ENCODE measurements around the gene BEAN1. TPM values are rescaled to one million over a fixed set of nuclear protein-coding genes. Genes with fewer than 3 reads are reported as not detected.

Gene BEAN1
- total RNA-seq, 1 experiment from 2014 or later, result not detected

- DNase-seq (ENCODE audit: low read depth), result no peak
Measured at GRCh38 chr16:66519482-66520373, 92.6 kb downstream of the BEAN1 start.

GRCh38 chr16:66520406-66521170 is 93.5 kb downstream of the BEAN1 start:
- no peak for DNase-seq (ENCODE audit: low read depth)

- no peak for DNase-seq (ENCODE audit: low read depth)
Measured at GRCh38 chr16:66521252-66521713, 94.2 kb downstream of the BEAN1 start.

- peak; percentile 99 for DNase-seq (ENCODE audit: low read depth)
Measured at GRCh38 chr16:66521951-66522771, 95.1 kb downstream of the BEAN1 start.

GRCh38 chr16:66522816-66523590 is 95.9 kb downstream of the BEAN1 start:
- DNase-seq (ENCODE audit: low read depth), result no peak

DNA sequence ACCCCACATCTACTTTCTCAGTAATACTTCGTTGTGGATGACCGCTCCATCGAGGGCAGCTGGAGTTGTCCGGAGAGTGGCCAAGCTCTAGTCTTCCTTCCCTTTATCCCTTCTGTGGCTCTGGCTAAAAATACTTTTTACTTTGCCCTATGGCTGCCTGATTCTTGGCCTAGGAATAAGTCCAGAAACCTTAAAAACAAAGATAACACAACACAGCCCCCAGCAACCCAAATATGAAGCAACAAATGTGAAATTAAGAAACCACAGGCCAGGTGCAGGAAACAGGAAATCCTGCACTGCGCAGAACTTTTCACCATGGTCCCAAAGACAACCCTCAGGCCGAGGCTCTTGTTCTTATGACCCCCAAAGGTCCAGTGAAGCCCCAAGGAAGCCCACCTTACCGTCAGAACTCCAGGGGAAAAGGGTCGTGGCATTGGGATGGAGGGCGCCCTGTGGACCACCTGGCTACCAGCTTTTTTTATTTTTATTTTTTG is 96.8 kb downstream of the BEAN1 start:
- no peak for DNase-seq (ENCODE audit: low read depth)

DNA sequence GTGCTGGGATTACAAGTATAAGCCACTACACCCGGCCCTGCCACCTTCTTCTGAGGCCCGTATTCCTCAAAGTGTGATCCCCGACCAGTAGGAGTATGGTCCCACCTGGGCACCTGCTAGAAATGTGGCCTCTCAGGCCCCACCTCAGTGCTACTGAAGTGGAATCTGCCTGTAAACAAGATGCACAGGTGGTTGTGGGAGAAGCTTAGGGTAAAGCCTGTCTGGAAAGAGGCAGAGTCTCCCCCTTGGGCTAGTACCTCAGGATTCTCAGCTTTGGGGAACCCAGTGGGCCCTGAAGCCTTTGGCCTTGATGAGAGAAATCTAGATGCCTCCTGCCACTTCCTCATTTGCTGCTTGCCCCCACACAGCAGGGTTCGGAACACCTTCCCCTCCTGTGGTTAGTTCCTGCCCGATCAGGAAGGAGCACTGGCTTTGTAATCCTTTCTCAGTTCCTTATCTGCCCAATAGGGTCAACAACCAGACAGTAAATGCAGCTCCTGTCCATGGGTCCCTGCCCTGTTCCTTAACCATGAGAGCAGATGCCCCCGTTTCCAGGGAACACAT is 97.6 kb downstream of the BEAN1 start:
- no peak for DNase-seq (ENCODE audit: low read depth)

- peak; percentile 43 for DNase-seq (ENCODE audit: low read depth)
Measured at GRCh38 chr16:66525396-66526180, 98.5 kb downstream of the BEAN1 start.

- DNase-seq (ENCODE audit: low read depth), result no peak
Measured at GRCh38 chr16:66528294-66528693, 101.2 kb downstream of the BEAN1 start.

- no peak for DNase-seq (ENCODE audit: low read depth)
Measured at GRCh38 chr16:66529475-66529874, 102.4 kb downstream of the BEAN1 start.

Other genes with a start within 250 kb of the BEAN1 start
- 0.03 and 0.23 TPM in 2 replicates for gene CDH5, start 60.6 kb upstream of the BEAN1 start, total RNA-seq (2014; rRNA removed; shearing (Covaris generic))
- 9.7 and 10.5 TPM in 2 replicates for gene TK2, start 122.8 kb downstream of the BEAN1 start, total RNA-seq (2014; rRNA removed; shearing (Covaris generic))
- 78.1 and 100 TPM in 2 replicates for gene CKLF, start 125.3 kb downstream of the BEAN1 start, total RNA-seq (2014; rRNA removed; shearing (Covaris generic))
- gene CMTM1, start 139.1 kb downstream of the BEAN1 start, total RNA-seq (2014; rRNA removed; shearing (Covaris generic)), result 6.5 and 8.7 TPM in 2 replicates
- not detected in 2 replicates for gene CMTM2, start 152.2 kb downstream of the BEAN1 start, total RNA-seq (2014; rRNA removed; shearing (Covaris generic))
- gene CMTM3, start 177.4 kb downstream of the BEAN1 start, total RNA-seq (2014; rRNA removed; shearing (Covaris generic)), result 24.0 and 40.9 TPM in 2 replicates